ENCODE results near the gene PASK. TPM values are rescaled to one million over a fixed set of nuclear protein-coding genes. Genes with fewer than 3 reads are reported as not detected.

Gene PASK
- total and polyA plus RNA-seq, 9 of the 15 experiments (the other 6 are each of a cell fraction or from before 2014, with no cell fraction given), result 1.5 to 30.3 (median 9.9) TPM

GRCh38 chr2:241082341-241083090, 66.8 kb downstream of the PASK start (continued):
- TF ChIP-seq NRF1 (conservative IDR thresholded peaks at IDR 0.05 in 1 of 2, IDR thresholded peaks at IDR 0.05 in 1 of 2), result no peak

DNA sequence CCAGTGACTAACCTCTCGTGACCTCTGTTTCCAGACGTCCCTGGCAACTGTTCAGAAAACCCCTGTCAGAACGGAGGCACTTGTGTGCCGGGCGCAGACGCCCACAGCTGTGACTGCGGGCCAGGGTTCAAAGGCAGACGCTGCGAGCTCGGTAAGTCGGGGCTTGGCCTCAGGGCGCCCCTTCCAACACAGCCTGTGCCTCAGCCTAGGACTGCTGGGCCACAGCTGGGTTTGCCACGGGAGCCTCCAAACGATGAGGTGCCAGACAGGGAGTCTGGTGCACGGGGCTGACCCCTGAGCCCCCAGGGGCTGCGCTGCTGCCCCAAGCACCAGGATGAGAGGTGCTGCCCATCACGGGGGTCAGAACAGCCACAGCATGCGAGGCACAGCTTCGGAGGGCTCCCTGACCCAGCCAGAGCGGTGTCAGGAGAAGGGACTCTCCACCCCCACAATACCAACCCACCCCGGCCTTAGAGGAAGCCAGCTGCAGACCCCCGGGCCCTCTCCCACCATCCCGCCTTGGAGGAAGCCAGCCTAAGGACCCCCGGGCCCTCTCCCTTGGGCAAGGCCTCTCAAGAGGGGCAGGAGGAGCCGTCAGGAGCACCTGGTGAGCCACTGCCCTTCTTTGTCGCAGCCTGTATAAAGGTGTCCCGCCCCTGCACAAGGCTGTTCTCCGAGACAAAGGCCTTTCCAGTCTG, 67.5 kb downstream of the PASK start:
- no peak for DNase-seq (ENCODE audit: extremely low read depth in 1 of 4, low spot score in 3 of 4)
- peaks cover 0 to 7% of the 10 kb centered on the region in 2 experiments; a peak in 2 of 5 replicates for H3K4me1 ChIP-seq (replicated peaks in 1 of 2; ENCODE audit: control insufficient read depth in 2 of 2, insufficient read depth in 2 of 2, low read length in 2 of 2)
- TF ChIP-seq, protein P1, sequence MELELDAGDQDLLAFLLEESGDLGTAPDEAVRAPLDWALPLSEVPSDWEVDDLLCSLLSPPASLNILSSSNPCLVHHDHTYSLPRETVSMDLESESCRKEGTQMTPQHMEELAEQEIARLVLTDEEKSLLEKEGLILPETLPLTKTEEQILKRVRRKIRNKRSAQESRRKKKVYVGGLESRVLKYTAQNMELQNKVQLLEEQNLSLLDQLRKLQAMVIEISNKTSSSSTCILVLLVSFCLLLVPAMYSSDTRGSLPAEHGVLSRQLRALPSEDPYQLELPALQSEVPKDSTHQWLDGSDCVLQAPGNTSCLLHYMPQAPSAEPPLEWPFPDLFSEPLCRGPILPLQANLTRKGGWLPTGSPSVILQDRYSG (tag; conservative IDR thresholded peaks at IDR 0.05; ENCODE audit: low read depth), result no peak
- no peak for TF ChIP-seq ZNF507 (tag; conservative IDR thresholded peaks at IDR 0.05)
- TF ChIP-seq ZNF174 (CRISPR knock-in tag; IDR thresholded peaks at IDR 0.05), result no peak
- 0 out of 2 replicates have a peak, but pooled peaks have one; percentile 37 for TF ChIP-seq POLR2G (IDR thresholded peaks at IDR 0.05; ENCODE audit: low read depth, low read length)
- TF ChIP-seq, protein P2, sequence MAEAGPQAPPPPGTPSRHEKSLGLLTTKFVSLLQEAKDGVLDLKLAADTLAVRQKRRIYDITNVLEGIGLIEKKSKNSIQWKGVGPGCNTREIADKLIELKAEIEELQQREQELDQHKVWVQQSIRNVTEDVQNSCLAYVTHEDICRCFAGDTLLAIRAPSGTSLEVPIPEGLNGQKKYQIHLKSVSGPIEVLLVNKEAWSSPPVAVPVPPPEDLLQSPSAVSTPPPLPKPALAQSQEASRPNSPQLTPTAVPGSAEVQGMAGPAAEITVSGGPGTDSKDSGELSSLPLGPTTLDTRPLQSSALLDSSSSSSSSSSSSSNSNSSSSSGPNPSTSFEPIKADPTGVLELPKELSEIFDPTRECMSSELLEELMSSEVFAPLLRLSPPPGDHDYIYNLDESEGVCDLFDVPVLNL (CRISPR knock-in tag; IDR thresholded peaks at IDR 0.05; ENCODE audit: low read depth), result no peak
- TF ChIP-seq RAD21 (CRISPR knock-in tag; conservative IDR thresholded peaks at IDR 0.05 in 1 of 2, IDR thresholded peaks at IDR 0.05 in 1 of 2), result no peak
- TF ChIP-seq HMG20A (CRISPR knock-in tag; conservative IDR thresholded peaks at IDR 0.05), result no peak
- TF ChIP-seq ZNF699 (CRISPR knock-in tag; IDR thresholded peaks at IDR 0.05; ENCODE audit: insufficient replicate concordance), result no peak
- no peak for TF ChIP-seq EZH2 (IDR thresholded peaks at IDR 0.05; ENCODE audit: borderline replicate concordance, low read depth, low read length)
- ChIA-PET POLR2A (interaction anchor here (0.6 kb wide), 2 partner anchors 10 to 360 kb away, joined by 3 read pairs; no protein-coding TSS in a partner anchor), CTCF (ENCODE audit: low intra/inter-chr PET ratio) (no interaction called here)
- H3K4me3 ChIP-seq, result no peak overlapping the region
- no peak for FAIRE-seq
- intact Hi-C loops (cut with micrococcal nuclease) (no loop called here), in situ Hi-C loops (cut with MboI) (no loop called here)
- no peak overlapping the region for H2AFZ ChIP-seq (ENCODE audit: low read depth, low read length)
- H3K27me3 ChIP-seq (ENCODE audit: control insufficient read depth in 2 of 2, insufficient read depth in 2 of 2, low read length in 2 of 2), result no peaks in the 10 kb centered on the region
- H4K20me1 ChIP-seq (replicated peaks; ENCODE audit: control insufficient read depth, insufficient read depth, low read length), result no peaks in the 10 kb centered on the region
- no peaks in the 10 kb centered on the region for H3K79me2 ChIP-seq (ENCODE audit: control insufficient read depth, insufficient read depth, low read length)
- no peaks in the 10 kb centered on the region for H3K9me1 ChIP-seq (ENCODE audit: control insufficient read depth, insufficient read depth, low read length)
- no peak for ATAC-seq
- H3K4me2 ChIP-seq (ENCODE audit: insufficient read depth, low read length), result no peak overlapping the region
- H3K9me3 ChIP-seq (replicated peaks; ENCODE audit: control insufficient read depth, insufficient read depth, low read depth, low read length), result no peaks in the 10 kb centered on the region
- no peak overlapping the region for H3K27ac ChIP-seq (ENCODE audit: extremely low read depth, low read depth, low read length)
- H3K36me3 ChIP-seq (ENCODE audit: control insufficient read depth, insufficient read depth, low read length), result no peaks in the 10 kb centered on the region; the same call in 2 of the 3 replicates
- WGBS (ENCODE audit: insufficient coverage, low coverage, missing lambda C conversion rate), result 67% methylated on average over 9 of the region's 28 CpGs
- no peak overlapping the region for H3K9ac ChIP-seq (ENCODE audit: insufficient read depth in 1 of 2, low read depth in 2 of 2, low read length in 2 of 2)
- no TSS peak for BruUV-seq (replicated peaks)
